Measurements from ENCODE around the gene CUTA. TPM values are rescaled to one million over a fixed set of nuclear protein-coding genes. Genes with fewer than 3 reads are reported as not detected.

The CUTA gene, protein sequence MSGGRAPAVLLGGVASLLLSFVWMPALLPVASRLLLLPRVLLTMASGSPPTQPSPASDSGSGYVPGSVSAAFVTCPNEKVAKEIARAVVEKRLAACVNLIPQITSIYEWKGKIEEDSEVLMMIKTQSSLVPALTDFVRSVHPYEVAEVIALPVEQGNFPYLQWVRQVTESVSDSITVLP
- 113 TPM for total RNA-seq

DNA sequence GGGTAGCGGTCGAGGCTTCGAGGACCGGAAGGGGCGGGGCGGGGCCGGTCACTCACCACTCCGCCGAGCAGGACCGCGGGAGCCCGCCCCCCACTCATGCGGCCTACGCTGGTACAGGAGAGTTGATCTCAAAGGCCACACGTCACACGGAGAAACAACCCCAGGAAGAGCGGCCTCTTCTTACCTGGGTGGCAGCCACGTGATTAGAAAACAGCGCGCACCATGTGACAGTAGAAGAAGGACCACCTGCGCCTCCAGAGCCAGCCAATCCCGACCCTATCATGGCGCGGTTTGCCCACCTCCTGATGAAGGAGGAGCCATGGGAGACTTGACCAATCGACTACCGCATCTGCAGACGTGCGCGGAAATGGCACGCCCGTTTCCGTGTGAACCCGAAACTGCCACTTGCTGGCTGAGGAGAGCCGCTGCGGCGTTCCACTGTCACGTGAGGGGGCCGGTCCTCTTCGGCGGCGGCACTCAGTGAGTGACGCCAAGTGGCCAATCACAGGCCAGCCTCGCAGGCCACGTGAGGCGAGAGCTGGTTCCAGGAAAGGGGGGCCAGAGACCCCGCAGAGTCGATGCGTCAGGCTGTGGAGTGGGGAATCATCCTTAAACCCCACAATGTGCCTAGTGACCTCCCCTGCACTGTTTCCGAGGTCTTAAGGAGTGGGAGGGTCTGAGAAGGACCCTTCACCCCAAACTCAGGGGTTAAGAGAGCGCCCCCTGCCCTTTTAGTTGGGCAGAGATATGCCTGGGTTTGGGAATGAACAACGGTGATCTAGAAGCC is at the start of gene CUTA:
Gene CUTA (minus strand): TSS at position 205 of the 787 bp plus-strand sequence. CDS start 107 bp downstream, at position 98.

DNA sequence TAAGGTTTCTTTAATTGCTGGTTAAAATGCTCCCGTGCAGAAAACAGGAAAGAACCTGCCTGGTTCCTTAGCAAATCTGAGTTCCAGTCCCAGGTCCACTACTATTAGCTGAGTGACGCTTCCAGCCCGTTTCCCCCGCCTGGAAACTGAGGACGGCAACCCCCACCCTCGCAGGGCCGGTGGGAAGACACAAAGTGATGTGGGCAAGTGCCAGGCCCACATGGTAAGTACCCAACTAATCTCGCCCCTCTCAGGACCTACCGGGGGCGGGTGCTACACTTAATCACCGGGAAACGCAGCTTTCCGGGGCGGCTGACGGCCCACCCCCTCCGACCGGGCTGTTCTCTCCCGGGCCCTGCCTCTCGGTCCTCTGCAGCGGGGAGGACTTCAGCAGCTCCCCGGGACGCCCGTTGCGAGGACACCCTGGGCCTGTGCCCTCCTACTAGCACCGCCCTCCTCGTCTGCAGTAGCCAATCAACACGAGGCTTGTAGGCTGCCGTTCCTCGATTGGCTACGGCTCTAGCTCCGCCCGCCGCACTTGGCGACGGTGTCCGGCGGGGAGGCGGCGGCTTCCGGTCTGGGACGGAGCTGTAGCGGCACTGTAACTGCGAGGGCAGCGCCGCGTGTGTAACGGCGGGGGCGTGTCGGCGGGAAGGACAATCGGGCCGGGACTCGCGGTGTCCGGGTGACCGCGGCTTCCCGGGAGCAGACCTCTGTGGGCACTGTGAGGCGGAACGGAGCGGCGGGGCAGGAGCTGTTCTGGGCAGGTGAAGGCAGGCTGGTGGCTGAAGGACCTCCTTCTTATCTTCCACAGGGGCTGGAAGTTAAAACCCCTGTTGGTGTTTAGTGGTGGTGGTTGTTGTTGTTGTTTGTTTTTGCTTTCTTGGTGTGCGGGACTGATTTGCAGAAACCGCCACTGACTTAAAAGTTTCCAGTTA is 36.4 kb upstream of the CUTA start, which contains the start of gene ZBTB9:
Gene ZBTB9 (plus strand): TSS at position 568 of the 938 bp plus-strand sequence. CDS start 525 bp downstream, outside the sequence.

DNA sequence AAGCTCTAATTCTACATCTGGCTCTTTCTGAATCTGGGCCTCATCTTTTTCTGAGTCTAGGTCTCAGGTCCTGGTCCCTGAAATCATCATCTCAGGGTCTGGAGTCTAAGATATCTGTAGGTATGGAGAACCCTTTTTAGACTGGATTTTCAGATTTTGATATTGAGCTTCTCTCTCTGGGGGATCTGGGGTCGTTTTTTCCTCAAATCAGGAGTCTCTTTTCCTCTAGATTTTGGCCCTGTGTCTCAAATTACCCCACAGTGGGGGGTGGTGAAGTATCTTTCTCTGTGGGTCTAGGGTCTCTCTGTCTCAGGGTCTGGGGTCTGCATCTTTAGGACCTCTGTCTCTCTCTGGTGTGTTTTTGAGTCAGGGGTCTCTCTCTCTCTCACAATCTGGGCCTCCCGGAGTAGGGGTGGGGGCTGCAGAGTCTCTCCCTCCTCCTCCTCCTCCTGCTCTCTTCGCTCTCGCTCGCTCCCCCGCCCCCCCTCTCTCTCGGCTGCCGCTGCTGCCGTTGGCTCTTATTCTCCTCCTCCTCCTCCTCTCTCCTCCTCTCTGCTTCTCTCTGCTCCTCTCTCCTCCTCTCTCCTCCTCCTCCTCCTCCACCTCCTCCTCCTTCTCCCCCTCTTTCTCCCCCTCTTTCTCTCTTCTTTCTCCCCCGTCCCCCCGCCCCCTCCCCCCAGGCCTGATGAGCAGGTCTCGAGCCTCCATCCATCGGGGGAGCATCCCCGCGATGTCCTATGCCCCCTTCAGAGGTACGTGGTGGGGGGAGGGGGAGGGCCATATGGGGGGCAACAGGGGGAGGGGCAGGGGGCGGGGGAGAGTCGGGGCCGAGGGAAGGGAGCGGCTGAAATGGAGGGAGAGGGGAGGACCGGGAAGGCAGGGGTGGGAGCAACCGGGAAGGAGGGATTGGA is 1.9 kb upstream of the CUTA start, which contains the start of gene SYNGAP1:
Gene SYNGAP1 (plus strand): TSS at position 486 of the 911 bp plus-strand sequence. CDS start 200 bp downstream, at position 686.

DNA sequence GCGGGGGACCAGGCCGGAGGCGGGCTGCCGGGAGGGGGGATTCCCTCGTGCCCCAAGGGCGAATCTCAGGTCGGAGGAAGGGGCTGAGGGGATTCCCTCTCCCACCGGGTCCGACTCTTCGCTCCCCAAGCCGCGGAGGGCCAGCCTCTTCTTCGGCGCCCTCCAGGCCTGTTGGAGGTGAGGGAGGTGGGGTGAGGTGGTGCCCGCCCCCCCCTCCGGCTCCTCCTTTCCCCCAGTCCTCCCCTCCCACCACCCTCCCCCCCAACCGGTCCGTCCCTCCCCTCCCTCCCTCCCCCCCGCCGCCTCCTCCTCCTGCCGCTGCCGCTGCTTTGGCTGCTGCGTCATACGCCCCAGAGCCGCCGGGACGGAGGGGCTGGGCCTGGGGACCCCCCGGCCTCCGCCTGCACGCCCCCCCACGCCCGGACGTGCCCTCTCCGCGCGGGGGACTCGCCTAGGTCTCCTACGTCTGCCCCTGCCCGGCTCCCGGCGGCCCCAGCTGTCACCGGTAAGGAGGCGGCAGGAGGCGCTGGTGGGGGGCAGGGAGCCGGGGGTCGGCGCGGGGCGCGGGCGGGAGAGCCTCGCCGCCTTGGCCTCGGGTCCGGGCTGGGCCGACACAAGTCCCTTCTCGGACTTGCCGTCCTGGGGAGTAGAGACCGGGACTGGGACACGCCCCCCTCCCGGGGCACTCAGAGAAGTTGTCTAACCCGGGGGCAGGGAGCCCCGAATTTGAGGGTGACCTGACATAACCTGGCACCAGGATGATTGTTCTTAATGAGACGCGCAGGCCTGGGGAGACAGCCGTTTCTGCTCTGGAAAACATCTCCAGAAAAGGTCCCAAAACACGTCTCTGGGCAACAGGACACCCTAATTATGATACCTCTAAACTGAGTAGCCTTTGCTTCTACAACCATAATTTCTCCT is 6.9 kb downstream of the CUTA start, which contains the start of gene PHF1:
Gene PHF1 (plus strand): TSS at position 304 of the 921 bp plus-strand sequence. CDS start 1,250 bp downstream, outside the sequence.

DNA sequence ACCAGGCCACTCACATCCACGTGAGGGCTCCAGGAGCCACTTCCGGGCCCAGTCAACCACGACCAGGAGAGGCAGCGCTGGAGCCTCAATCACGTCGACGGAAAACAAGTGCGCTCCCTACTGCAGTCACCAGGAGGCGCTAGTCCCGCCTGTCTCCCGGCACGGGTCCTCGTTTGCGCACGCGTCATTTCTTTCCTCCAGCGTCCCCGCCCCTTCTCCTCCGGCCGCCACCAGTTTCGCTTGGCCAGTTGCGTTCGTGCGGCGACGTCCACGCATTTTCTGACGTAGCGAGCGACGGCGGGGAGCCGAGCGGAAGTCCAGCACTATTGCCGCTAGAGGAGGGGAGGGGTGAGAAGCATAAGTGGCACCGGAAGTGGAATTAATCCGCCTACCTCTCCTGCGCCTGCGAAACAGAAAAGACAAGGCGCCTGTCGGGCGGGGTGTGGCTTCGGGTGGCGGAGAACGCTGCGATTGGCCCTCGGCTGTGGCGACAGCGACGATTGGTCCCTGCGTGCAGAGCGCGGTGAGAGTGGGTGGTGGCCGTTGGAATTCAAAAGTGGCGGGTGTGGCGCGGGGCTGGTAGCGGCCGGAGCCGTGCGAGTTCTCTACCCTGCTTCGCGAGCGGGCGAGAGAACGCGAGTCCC is 26.5 kb downstream of the CUTA start, which contains the start of gene KIFC1:
Gene KIFC1 (plus strand): TSS at position 546 of the 644 bp plus-strand sequence. CDS start 163 bp downstream, outside the sequence.

Small RNA genes lying within 50 kb of the gene (small RNA-seq; reads per million reads assigned to genes)
- not detected for gene RPL35AP4
- not detected for gene ZBTB9

Other genes with a start within 250 kb of the CUTA start
- 2.3 TPM for gene COL11A2, start 225.6 kb downstream of the CUTA start, total RNA-seq
- 27.0 TPM for gene RXRB, start 217.4 kb downstream of the CUTA start, total RNA-seq
- 53.1 TPM for gene SLC39A7, start 217.2 kb downstream of the CUTA start, total RNA-seq
- 2.5 TPM for gene HSD17B8, start 213.5 kb downstream of the CUTA start, total RNA-seq
- gene RING1, start 209.6 kb downstream of the CUTA start, total RNA-seq, result 24.2 TPM
- 34.8 TPM for gene VPS52, start 146.2 kb downstream of the CUTA start, total RNA-seq
- gene RPS18, start 146.0 kb downstream of the CUTA start, total RNA-seq, result 2,657 TPM
- gene B3GALT4, start 141.0 kb downstream of the CUTA start, total RNA-seq, result 7.8 TPM
- gene WDR46, start 128.9 kb downstream of the CUTA start, total RNA-seq, result 35.3 TPM
- 36.7 TPM for gene PFDN6, start 128.5 kb downstream of the CUTA start, total RNA-seq
- 34.4 TPM for gene RGL2, start 119.2 kb downstream of the CUTA start, total RNA-seq
- gene TAPBP, start 104.0 kb downstream of the CUTA start, total RNA-seq, result 41.5 TPM
- gene ZBTB22, start 100.4 kb downstream of the CUTA start, total RNA-seq, result 25.6 TPM
- 22.4 TPM for gene DAXX, start 95.1 kb downstream of the CUTA start, total RNA-seq
- gene KIFC1, start 26.3 kb downstream of the CUTA start, total RNA-seq, result 5.8 TPM
- 28.6 TPM for gene PHF1, start 7.1 kb downstream of the CUTA start, total RNA-seq
- 27.7 TPM for gene SYNGAP1, start 2.0 kb upstream of the CUTA start, total RNA-seq
- 10.6 TPM for gene ZBTB9, start 36.5 kb upstream of the CUTA start, total RNA-seq
- 6.9 TPM for gene BAK1, start 162.2 kb upstream of the CUTA start, total RNA-seq
- gene ITPR3, start 203.2 kb upstream of the CUTA start, total RNA-seq, result 1.8 TPM